GM20000 (cell line): ENCODE results near the gene COX14.
"Not testable (repeated sequence)": the region's sequence is repeated elsewhere in the genome, so short reads cannot be mapped to it uniquely, and the experiment has no call there.

ENCODE experiments used
- DNase-seq: peaks from one replicate; pipeline ENCODE4 v3.0.0; 2012; ENCODE audit warnings: low spot score
- TF ChIP-seq, protein P1 (sequence below): IDR thresholded peaks from 2 replicates; pipeline ENCODE4 v1.5.1; 2012; ENCODE audit warnings: mild to moderate bottlenecking, control low read depth; ENCODE audit errors: extremely low read depth, missing control alignments

COX14 gene

DNA sequence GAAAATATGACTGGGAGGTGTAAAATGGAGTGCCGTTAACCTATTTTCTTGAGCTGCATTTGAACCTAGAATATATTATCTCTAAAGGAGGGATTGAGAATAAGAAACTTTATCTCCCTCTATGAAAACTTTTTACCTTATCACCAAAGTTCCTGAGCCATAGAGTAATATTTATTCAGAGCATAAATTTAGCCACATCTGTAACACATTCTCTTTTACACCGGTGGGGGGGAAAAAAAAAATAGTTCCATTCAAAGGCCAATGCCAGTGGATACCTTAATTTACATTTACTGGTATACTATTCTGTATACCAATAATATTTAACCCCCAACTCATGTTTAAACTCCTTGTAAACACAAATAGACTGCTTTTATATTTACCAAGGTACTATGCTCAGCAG, 33.4 kb downstream of the COX14 start:
- no peak for DNase-seq

DNA sequence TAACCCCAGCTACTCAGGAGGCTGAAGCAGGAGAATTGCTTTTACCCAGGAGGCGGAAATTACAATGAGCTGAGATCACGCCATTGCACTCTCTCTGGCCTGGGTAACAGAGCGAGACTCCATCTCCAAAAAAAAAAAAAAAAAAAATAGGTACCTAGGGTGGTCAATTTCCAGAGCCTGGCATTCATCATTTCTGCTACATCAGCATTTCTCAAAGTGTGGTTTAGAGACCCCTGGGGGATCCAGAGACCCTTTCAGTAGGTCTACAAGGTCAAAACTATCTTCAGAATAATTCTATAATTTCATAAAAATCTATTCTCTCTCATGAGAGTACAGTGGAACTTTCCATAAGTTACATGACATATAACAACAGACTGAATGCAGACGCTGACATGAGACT, 35.2 kb downstream of the COX14 start:
- DNase-seq = no peak
- TF ChIP-seq, protein P1, sequence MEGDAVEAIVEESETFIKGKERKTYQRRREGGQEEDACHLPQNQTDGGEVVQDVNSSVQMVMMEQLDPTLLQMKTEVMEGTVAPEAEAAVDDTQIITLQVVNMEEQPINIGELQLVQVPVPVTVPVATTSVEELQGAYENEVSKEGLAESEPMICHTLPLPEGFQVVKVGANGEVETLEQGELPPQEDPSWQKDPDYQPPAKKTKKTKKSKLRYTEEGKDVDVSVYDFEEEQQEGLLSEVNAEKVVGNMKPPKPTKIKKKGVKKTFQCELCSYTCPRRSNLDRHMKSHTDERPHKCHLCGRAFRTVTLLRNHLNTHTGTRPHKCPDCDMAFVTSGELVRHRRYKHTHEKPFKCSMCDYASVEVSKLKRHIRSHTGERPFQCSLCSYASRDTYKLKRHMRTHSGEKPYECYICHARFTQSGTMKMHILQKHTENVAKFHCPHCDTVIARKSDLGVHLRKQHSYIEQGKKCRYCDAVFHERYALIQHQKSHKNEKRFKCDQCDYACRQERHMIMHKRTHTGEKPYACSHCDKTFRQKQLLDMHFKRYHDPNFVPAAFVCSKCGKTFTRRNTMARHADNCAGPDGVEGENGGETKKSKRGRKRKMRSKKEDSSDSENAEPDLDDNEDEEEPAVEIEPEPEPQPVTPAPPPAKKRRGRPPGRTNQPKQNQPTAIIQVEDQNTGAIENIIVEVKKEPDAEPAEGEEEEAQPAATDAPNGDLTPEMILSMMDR = no peak

More for the DNA sequence above, 33.4 kb downstream of the COX14 start:
- TF ChIP-seq, protein P1 = no peak

DNA sequence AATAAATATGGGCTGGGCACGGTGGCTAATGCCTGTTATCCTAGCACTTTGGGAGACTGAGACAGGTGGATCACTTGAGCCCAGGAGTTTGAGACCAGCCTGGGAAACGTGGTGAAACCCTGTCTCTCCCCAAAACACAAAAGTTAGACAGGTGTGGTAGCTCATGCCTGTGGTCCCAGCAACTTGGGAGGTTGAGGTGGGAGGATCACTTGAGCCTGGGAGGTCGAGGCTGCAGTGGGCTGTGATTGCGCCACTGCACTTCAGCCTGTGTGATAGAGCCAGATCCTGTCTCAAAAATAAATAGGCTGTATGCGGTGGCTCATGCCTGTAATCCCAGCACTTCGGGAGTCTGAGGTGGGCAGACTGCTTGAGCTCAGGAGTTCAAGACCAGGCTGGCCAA, 36.0 kb downstream of the COX14 start:
- DNase-seq = not testable (repeated sequence)

DNA sequence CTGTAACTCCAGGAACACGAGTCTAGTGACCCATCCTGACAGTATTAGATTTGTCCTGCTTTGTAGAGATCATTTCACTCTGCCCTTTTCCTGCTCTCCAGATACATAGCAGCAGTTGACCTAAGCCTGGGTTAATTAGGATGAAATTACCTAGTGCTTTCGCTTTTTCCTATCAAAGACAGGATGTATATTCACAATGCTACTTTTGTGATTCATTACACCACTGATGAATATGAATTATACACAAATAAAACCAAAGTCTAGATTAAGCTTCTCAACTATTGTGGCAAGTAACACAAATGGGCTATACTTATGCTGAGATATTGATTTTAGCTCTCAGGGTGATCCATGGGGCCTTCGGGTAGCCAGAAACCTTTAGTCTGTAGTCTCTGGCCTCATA, 37.3 kb downstream of the COX14 start:
- DNase-seq = no peak
- TF ChIP-seq, protein P1 = no peak

DNA sequence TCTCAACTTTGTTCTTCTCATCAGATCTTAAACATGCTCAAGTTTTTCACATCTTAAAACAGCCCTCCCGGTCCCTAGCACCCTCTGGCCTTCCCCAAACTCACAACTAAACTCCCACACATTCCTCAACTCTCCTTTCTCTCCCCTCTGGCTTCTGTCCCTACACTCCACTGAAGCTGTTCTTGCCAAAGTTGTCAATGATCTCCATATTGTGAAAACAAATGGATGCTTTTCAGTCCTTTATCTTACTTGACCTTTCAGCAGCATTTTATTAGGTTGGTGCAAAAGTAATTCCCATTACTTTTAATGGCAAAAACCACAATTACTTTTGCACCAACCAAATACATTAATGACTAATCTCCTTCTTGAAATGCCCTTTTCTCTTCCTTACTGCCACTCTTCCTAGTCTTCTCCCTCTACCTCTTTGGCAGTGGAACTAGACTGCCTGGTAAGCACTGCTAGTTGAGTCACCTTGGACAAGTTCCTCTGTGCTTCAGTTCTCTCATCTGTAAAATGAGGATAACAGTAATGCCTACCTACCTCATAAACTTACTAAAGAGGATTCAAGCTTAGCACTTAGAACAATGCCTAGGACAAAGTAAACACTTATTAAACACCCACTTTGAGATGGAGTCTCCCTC, 39.1 kb downstream of the COX14 start:
- no peak for DNase-seq
- TF ChIP-seq, protein P1 = no peak

DNA sequence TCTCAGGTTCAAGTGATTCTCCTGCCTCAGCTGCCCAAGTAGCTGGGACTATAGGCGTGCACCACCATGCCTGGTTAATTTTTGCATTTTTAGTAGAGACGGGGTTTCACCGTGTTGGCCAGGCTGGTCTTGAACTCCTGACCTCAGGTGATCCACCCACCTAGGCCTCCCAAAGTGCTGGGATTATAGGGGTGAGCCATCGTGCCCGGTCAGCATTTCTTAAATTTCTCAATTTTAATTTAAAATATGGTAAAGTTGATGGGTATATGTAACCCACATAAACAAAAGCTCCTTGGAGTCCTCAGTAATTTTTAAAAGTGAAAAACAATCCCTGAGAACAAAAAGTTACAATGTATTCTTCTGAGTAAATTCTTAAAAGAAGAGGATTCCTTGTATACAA, 42.9 kb downstream of the COX14 start:
- DNase-seq = not testable (repeated sequence)

DNA sequence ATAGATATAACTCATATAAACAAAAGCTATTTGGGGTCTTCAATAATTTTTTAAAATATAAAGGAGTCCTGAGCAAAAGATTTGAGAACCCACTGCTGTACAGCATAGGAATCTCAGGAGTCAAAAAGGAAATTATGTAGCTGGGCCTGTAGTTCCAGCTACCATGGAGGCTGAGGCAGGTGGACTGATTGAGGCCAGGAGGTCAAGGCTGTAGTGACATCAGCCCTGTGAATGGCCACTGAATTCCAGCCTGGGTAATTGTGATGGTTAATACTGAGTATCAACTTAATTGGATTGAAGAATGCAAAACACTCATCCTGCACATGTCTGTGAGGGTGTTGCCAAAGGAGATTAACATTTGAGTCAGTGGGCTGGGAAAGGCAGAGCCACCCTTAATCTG, 44.6 kb downstream of the COX14 start:
- TF ChIP-seq, protein P1 = no peak
- DNase-seq = no peak

DNA sequence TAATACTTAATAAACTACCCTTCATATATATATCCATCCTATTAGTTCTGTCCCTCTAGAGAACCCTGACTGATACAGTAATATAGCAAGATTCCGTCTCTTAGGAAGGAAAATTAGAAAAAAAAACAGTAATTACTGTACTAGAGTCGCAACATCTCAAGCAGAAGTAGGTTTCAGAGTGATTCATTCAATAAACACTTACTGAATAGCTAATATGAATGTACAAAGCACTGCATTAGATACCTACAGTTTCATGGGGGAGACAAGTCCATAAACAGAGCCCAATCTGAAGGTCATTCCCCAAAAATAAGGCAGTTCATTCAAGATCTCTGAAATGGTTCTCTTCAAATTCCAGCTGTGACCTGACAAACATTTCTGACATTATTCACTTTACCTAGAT, 45.2 kb downstream of the COX14 start:
- DNase-seq = no peak
- TF ChIP-seq, protein P1 = no peak
